GM12874 (cell line): ENCODE measurements around the gene FOSL1.

Source experiments
- CTCF ChIP-seq: IDR thresholded peaks from 2 replicates; pipeline ENCODE4 v1.5.1; 2011; ENCODE audit warnings: low read depth, mild to moderate bottlenecking, control low read depth, low read length, moderate library complexity; ENCODE audit not compliant: insufficient read depth

The FOSL1 gene

GRCh38 chr11:65849366-65849765, 50.8 kb downstream of the FOSL1 start:
- no peak for TF ChIP-seq CTCF

GRCh38 chr11:65847746-65848145, 52.4 kb downstream of the FOSL1 start:
- no peak for TF ChIP-seq CTCF

- TF ChIP-seq CTCF, result no peak
Observed at GRCh38 chr11:65844231-65844872, 55.8 kb downstream of the FOSL1 start.

- no peak for TF ChIP-seq CTCF
Observed at GRCh38 chr11:65843811-65844210, 56.4 kb downstream of the FOSL1 start.

- TF ChIP-seq CTCF, result no peak
Observed at GRCh38 chr11:65842144-65842543, 58.0 kb downstream of the FOSL1 start.
